ENCODE data around the gene ATP5IF1. TPM values are rescaled to one million over a fixed set of nuclear protein-coding genes. Genes with fewer than 3 reads are reported as not detected.

The ATP5IF1 gene
- total and polyA plus RNA-seq, 2 of the 13 experiments (the other 11 are each of a cell fraction or from before 2014, with no cell fraction given): 97.7 to 131 TPM

- no peak for TF ChIP-seq ZNF333 (CRISPR knock-in tag; IDR thresholded peaks at IDR 0.05; ENCODE audit: borderline replicate concordance)
- TF ChIP-seq ZNF383 (CRISPR knock-in tag; IDR thresholded peaks at IDR 0.05; ENCODE audit: borderline replicate concordance): no peak
- TF ChIP-seq, protein P1, sequence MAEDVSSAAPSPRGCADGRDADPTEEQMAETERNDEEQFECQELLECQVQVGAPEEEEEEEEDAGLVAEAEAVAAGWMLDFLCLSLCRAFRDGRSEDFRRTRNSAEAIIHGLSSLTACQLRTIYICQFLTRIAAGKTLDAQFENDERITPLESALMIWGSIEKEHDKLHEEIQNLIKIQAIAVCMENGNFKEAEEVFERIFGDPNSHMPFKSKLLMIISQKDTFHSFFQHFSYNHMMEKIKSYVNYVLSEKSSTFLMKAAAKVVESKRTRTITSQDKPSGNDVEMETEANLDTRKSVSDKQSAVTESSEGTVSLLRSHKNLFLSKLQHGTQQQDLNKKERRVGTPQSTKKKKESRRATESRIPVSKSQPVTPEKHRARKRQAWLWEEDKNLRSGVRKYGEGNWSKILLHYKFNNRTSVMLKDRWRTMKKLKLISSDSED (CRISPR knock-in tag; IDR thresholded peaks at IDR 0.05): no peak
- TF ChIP-seq ZNF329 (CRISPR knock-in tag; IDR thresholded peaks at IDR 0.05; ENCODE audit: low read depth): no peak
- no peak for TF ChIP-seq HNRNPUL1 (IDR thresholded peaks at IDR 0.05; ENCODE audit: low read depth, low read length)
- TF ChIP-seq GRHL1 (CRISPR knock-in tag; conservative IDR thresholded peaks at IDR 0.05): no peak
- TF ChIP-seq ZFAT (CRISPR knock-in tag; conservative IDR thresholded peaks at IDR 0.05): no peak
- TF ChIP-seq YY1 (IDR thresholded peaks at IDR 0.05; ENCODE audit: insufficient read depth, insufficient replicate concordance, low read depth, low read length): peak; percentile 97
- no peak for TF ChIP-seq ZNF446 (CRISPR knock-in tag; IDR thresholded peaks at IDR 0.05)
- peak; percentile 90 for TF ChIP-seq SIN3B (IDR thresholded peaks at IDR 0.05; ENCODE audit: low read length)
- no peak for TF ChIP-seq ZC3H13 (CRISPR knock-in tag; IDR thresholded peaks at IDR 0.05)
- no peak for TF ChIP-seq CC2D1A (CRISPR knock-in tag; IDR thresholded peaks at IDR 0.05)
- TF ChIP-seq, protein P2, sequence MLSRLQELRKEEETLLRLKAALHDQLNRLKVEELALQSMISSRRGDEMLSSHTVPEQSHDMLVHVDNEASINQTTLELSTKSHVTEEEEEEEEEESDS (CRISPR knock-in tag; IDR thresholded peaks at IDR 0.05; ENCODE audit: borderline replicate concordance): no peak
- peak; percentile 57; the same call in 1 of the 2 replicates for TF ChIP-seq BORCS8-MEF2B (CRISPR knock-in tag; IDR thresholded peaks at IDR 0.05)
- TF ChIP-seq ZIK1 (CRISPR knock-in tag; IDR thresholded peaks at IDR 0.05; ENCODE audit: borderline replicate concordance, low read depth): no peak
- TF ChIP-seq ZNF784 (CRISPR knock-in tag; IDR thresholded peaks at IDR 0.05; ENCODE audit: borderline replicate concordance): no peak
- TF ChIP-seq ATF3 (CRISPR knock-in tag; IDR thresholded peaks at IDR 0.05): 0 out of 2 replicates have a peak, but pooled peaks have one; percentile 35
- TF ChIP-seq, protein P3, sequence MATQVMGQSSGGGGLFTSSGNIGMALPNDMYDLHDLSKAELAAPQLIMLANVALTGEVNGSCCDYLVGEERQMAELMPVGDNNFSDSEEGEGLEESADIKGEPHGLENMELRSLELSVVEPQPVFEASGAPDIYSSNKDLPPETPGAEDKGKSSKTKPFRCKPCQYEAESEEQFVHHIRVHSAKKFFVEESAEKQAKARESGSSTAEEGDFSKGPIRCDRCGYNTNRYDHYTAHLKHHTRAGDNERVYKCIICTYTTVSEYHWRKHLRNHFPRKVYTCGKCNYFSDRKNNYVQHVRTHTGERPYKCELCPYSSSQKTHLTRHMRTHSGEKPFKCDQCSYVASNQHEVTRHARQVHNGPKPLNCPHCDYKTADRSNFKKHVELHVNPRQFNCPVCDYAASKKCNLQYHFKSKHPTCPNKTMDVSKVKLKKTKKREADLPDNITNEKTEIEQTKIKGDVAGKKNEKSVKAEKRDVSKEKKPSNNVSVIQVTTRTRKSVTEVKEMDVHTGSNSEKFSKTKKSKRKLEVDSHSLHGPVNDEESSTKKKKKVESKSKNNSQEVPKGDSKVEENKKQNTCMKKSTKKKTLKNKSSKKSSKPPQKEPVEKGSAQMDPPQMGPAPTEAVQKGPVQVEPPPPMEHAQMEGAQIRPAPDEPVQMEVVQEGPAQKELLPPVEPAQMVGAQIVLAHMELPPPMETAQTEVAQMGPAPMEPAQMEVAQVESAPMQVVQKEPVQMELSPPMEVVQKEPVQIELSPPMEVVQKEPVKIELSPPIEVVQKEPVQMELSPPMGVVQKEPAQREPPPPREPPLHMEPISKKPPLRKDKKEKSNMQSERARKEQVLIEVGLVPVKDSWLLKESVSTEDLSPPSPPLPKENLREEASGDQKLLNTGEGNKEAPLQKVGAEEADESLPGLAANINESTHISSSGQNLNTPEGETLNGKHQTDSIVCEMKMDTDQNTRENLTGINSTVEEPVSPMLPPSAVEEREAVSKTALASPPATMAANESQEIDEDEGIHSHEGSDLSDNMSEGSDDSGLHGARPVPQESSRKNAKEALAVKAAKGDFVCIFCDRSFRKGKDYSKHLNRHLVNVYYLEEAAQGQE (IDR thresholded peaks at IDR 0.05; ENCODE audit: borderline replicate concordance in 1 of 2, low read depth in 1 of 2, low read length in 2 of 2): no peak
- no peak for TF ChIP-seq NFKBIZ (CRISPR knock-in tag; IDR thresholded peaks at IDR 0.05)
Measured at GRCh38 chr1:28232558-28233263, 3.2 kb upstream of the ATP5IF1 start, which contains the start of gene DNAJC8 (continued).

Data from HepG2 (cell line).